Nephron progenitor cell (in vitro differentiated cells): ENCODE results near the gene MYO1D.

Experiments
- DNase-seq: peaks from one replicate; pipeline ENCODE4 v3.0.0; 2021
- H3K27ac Mint-ChIP-seq: 2 replicates; pipeline ENCODE4 v1.8.0; 2021; ENCODE audit warnings: mild to moderate bottlenecking, moderate library complexity, mixed read lengths
- H3K27me3 Mint-ChIP-seq: 2 replicates; pipeline ENCODE4 v1.8.0; 2021; ENCODE audit warnings: mild to moderate bottlenecking, low read depth, mixed read lengths; ENCODE audit not compliant: poor library complexity
- H3K36me3 Mint-ChIP-seq: 2 replicates; pipeline ENCODE4 v1.8.0; 2021; ENCODE audit warnings: low read depth, mixed read lengths
- H3K4me1 Mint-ChIP-seq: 2 replicates; pipeline ENCODE4 v1.8.0; 2021; ENCODE audit warnings: mixed read lengths
- H3K4me3 Mint-ChIP-seq: 2 replicates; pipeline ENCODE4 v1.8.0; 2021; ENCODE audit warnings: mild to moderate bottlenecking, moderate library complexity, mixed read lengths
- H3K9me3 Mint-ChIP-seq: 2 replicates; pipeline ENCODE4 v1.8.0; 2021; ENCODE audit warnings: mild to moderate bottlenecking, moderate library complexity, mixed read lengths
- CTCF ChIP-seq: fragments of 200-600 bp; sonication (generic); IDR thresholded peaks from 2 replicates; pipeline ENCODE4 v1.5.0; 2021; ENCODE audit warnings: antibody characterized with exemption

Gene MYO1D

GRCh38 chr17:32709562-32709961 lies 167.4 kb downstream of the MYO1D start:
- no peaks in the 10 kb centered on the region for H3K4me1 Mint-ChIP-seq
- TF ChIP-seq CTCF = no peak
- H3K27ac Mint-ChIP-seq = no peak overlapping the region
- H3K4me3 Mint-ChIP-seq = no peak overlapping the region
- H3K9me3 Mint-ChIP-seq = peaks cover 11% of the 10 kb centered on the region
- no peak for DNase-seq
- peaks cover 24% of the 10 kb centered on the region for H3K36me3 Mint-ChIP-seq
- H3K27me3 Mint-ChIP-seq = peaks cover 7% of the 10 kb centered on the region

- H3K4me1 Mint-ChIP-seq = no peaks in the 10 kb centered on the region
- H3K9me3 Mint-ChIP-seq = peaks cover 5% of the 10 kb centered on the region
- H3K27ac Mint-ChIP-seq = no peak overlapping the region
- DNase-seq = no peak
- H3K36me3 Mint-ChIP-seq = peaks cover 5% of the 10 kb centered on the region
- H3K27me3 Mint-ChIP-seq = no peaks in the 10 kb centered on the region
- TF ChIP-seq CTCF = no peak
- H3K4me3 Mint-ChIP-seq = no peak overlapping the region
Measured at GRCh38 chr17:32701871-32702270, 175.1 kb downstream of the MYO1D start.

GRCh38 chr17:32699247-32699646 lies 177.7 kb downstream of the MYO1D start:
- TF ChIP-seq CTCF = no peak
- no peaks in the 10 kb centered on the region for H3K4me1 Mint-ChIP-seq
- peaks cover 17% of the 10 kb centered on the region for H3K36me3 Mint-ChIP-seq
- peaks cover 17% of the 10 kb centered on the region for H3K9me3 Mint-ChIP-seq
- DNase-seq = no peak
- H3K27me3 Mint-ChIP-seq = no peaks in the 10 kb centered on the region
- H3K4me3 Mint-ChIP-seq = no peak overlapping the region
- no peak overlapping the region for H3K27ac Mint-ChIP-seq

- H3K9me3 Mint-ChIP-seq = peaks cover 17% of the 10 kb centered on the region
Measured at GRCh38 chr17:32697728-32698625, 178.9 kb downstream of the MYO1D start.

GRCh38 chr17:32696426-32696825 lies 180.5 kb downstream of the MYO1D start:
- no peak overlapping the region for H3K4me3 Mint-ChIP-seq
- H3K4me1 Mint-ChIP-seq = no peaks in the 10 kb centered on the region
- H3K27ac Mint-ChIP-seq = no peak overlapping the region
- H3K27me3 Mint-ChIP-seq = no peaks in the 10 kb centered on the region
- peaks cover 21% of the 10 kb centered on the region for H3K36me3 Mint-ChIP-seq
- peaks cover 17% of the 10 kb centered on the region for H3K9me3 Mint-ChIP-seq
- no peak for TF ChIP-seq CTCF
- DNase-seq = no peak

More at GRCh38 chr17:32697728-32698625, 178.9 kb downstream of the MYO1D start:
- no peaks in the 10 kb centered on the region for H3K27me3 Mint-ChIP-seq
- no peak for TF ChIP-seq CTCF
- H3K4me3 Mint-ChIP-seq = no peak overlapping the region
- no peak for DNase-seq
- H3K36me3 Mint-ChIP-seq = peaks cover 21% of the 10 kb centered on the region
- H3K4me1 Mint-ChIP-seq = no peaks in the 10 kb centered on the region
- H3K27ac Mint-ChIP-seq = no peak overlapping the region

- no peaks in the 10 kb centered on the region for H3K4me1 Mint-ChIP-seq
- no peak for TF ChIP-seq CTCF
- H3K27me3 Mint-ChIP-seq = peaks cover 3% of the 10 kb centered on the region
- no peak overlapping the region for H3K4me3 Mint-ChIP-seq
- H3K27ac Mint-ChIP-seq = no peak overlapping the region
- H3K9me3 Mint-ChIP-seq = peaks cover 17% of the 10 kb centered on the region
- no peak for DNase-seq
- peaks cover 21% of the 10 kb centered on the region for H3K36me3 Mint-ChIP-seq
Measured at GRCh38 chr17:32695864-32696263, 181.1 kb downstream of the MYO1D start.
